ENCODE results near the gene KCNA3. TPM values are rescaled to one million over a fixed set of nuclear protein-coding genes. Genes with fewer than 3 reads are reported as not detected.

The KCNA3 gene
- under 1 TPM in 2 of 3 donors, not detected in 1; 0.24 to 0.36 TPM for polyA plus RNA-seq

DNA sequence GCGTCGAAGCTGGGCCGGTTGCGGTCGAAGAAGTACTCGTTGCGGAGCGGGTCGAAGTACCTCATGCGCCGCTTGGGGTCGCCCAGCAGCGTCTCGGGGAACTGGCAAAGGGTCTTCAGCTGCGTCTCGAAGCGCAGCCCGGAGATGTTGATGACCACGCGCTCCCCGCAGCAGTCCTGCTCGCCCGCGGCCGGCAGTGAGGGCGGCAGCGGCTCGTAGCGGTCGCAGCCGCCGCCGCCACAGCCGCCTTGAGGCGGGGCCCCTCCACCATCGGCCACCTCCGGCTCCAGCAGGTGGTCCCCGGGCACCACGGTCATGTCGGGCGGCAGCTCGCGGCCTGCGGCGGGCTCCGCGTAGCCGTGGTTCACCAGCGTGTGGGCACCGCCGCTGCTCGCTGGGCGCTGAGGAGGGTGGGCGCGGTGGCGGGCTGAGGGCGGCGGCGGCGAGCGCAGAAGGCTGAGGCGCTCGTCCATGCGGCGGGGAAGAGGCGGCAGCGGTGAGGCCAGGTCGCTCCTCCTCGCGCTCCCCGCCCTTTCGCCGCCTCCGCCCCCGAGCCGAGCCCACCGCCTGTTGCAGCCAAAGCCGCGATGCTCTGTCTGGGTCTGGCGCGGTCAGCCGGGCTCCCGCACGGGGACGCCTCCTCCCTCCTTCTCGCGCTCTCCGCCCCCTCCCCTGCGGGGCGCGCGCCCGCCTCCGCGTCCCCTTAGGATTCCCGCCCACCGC is at the start of gene KCNA3:
Gene KCNA3, minus strand, starts transcription at position 604 of the 723 bp plus-strand sequence. Its CDS starts 131 bp downstream, at position 473.
- 1 to 2% (median 1%) methylated on average over 52 to 96 of the region's 97 CpGs for WGBS, 3 donors
- H3K27ac ChIP-seq (ENCODE audit: low read depth, low read length) = no peak within 1 kb of the TSS

DNA sequence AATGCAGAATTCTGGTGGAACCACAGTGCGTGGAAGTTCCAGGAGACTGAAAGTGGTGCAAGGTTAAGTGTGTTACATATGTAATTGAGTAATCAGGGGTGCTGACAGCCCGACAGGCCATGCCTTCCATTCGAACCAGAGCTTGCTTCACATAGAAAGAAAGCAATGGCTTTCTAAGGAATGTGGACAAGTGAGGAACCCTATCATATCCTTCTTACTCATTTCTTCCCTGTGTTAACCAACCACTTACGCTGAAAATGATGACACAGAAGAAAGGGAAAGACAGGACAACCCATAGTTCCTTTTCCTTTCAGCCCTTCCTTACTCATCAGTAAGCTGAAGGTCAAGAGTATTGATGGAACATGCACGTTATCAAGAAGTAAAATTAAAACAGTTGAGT is 48.1 kb upstream of the KCNA3 start:
- no peak overlapping the region for H3K27ac ChIP-seq (ENCODE audit: low read depth, low read length)
- WGBS, 3 donors = 67 to 71% (median 70%) methylated on average over 5 of the region's 5 CpGs

DNA sequence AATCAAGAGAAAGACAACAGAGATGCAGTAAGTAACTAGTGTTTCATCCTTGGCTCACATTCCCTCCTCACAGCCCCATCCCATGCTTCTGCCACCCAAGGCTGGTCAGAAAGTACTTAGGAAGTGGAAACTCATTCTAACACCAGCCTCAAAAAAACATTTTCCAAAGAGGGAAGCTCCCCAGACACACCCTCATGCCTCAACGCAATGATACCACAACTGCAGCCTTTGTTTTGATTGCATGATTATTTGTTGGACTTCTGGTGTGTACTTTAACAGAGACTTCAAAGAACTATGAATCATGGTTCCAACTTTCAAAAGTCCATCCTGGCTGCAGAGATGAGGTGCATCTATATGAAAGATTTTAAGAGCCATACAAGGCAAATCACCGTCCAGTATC is 45.2 kb upstream of the KCNA3 start:
- WGBS, 3 donors = 58 to 71% (median 64%) methylated on average over 2 of the region's 2 CpGs
- H3K27ac ChIP-seq (ENCODE audit: low read depth, low read length) = no peak overlapping the region

DNA sequence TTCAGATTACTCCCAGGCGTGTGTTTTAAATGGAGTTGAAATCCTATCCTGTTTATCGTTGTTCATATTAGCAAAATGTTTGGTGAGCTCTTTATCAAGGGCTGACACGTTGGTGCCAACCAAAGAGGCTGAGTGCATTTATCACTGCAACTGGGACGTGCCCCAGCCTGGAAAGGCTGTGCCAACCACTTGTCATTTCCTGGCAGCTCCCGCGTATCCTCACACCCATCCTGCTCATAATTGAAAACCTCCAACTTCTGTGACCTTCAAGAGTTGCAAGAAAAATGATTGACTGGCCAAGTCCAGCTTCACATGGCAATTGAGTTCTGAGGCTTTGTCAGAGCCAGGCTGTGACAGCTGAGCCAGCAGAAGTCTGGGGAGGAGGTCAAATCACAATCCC is 43.7 kb upstream of the KCNA3 start:
- 55 to 76% (median 74%) methylated on average over 6 of the region's 6 CpGs for WGBS, 3 donors
- H3K27ac ChIP-seq (ENCODE audit: low read depth, low read length) = no peak overlapping the region

- 78 to 82% (median 82%) methylated on average over 6 of the region's 6 CpGs for WGBS, 3 donors
- H3K27ac ChIP-seq (ENCODE audit: low read depth, low read length) = no peak overlapping the region
Observed at GRCh38 chr1:110717179-110717578, 42.4 kb upstream of the KCNA3 start.

- no peak overlapping the region for H3K27ac ChIP-seq (ENCODE audit: low read depth, low read length)
- WGBS, 3 donors = 41 to 53% (median 52%) methylated on average over 3 of the region's 3 CpGs
Observed at GRCh38 chr1:110714374-110714995, 39.7 kb upstream of the KCNA3 start.

GRCh38 chr1:110713221-110713620 is 38.5 kb upstream of the KCNA3 start:
- H3K27ac ChIP-seq (ENCODE audit: low read depth, low read length) = no peak overlapping the region
- 49 to 77% (median 70%) methylated on average over 3 of the region's 3 CpGs for WGBS, 3 donors

GRCh38 chr1:110710314-110710713 is 35.6 kb upstream of the KCNA3 start:
- WGBS, 3 donors = 74 to 90% (median 90%) methylated on average over 4 of the region's 4 CpGs
- no peak overlapping the region for H3K27ac ChIP-seq (ENCODE audit: low read depth, low read length)

- H3K27ac ChIP-seq (ENCODE audit: low read depth, low read length) = no peak overlapping the region
- WGBS, 3 donors = 19 to 64% (median 28%) methylated on average over 1 of the region's 1 CpG
Observed at GRCh38 chr1:110708974-110709440, 34.3 kb upstream of the KCNA3 start.

GRCh38 chr1:110707232-110707631 is 32.5 kb upstream of the KCNA3 start:
- 76 to 80% (median 78%) methylated on average over 2 of the region's 2 CpGs for WGBS, 3 donors
- H3K27ac ChIP-seq (ENCODE audit: low read depth, low read length) = no peak overlapping the region

DNA sequence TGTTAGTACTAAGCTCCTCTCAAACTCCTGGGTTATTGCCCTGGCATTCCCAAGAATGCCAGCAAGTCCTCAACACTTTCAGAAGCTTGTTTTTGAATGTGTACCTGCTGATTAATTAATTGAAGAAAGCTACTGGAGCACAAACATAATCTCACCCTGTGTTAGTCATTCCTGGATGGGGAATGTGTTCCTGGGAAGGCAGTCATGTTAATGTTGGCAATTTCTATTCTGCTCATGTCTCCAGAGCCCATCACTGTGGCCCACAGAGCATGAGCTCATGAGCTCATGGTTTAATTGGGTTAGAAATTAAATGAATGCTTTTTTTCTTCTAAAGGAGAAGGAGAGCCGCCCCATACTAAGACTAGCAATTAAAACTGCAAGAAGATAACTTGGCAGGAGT is 31.9 kb upstream of the KCNA3 start:
- 65 to 83% (median 68%) methylated on average over 1 of the region's 1 CpG for WGBS, 3 donors
- H3K27ac ChIP-seq (ENCODE audit: low read depth, low read length) = no peak overlapping the region

DNA sequence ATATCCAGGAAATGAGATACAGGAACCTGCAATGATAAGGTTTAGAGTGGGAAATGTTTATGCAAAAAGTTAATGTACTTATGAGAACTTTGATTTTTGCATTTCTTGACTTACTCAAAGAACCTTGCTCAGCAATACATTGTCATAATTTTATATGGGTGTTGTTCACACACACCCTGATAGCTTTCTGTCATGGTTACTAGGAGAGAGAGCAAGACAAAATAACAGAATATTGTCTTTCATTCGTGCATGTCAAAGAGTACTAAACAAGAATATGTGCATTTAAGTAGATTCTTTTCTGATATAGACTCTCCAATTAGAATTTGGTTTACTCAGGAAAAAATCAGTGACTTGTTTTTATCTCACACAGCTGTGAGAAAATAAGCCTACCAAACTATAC is 27.5 kb upstream of the KCNA3 start:
- 58 to 71% (median 62%) methylated on average over 1 of the region's 1 CpG for WGBS, 3 donors
- no peak overlapping the region for H3K27ac ChIP-seq (ENCODE audit: low read depth, low read length)

- 66 to 79% (median 78%) methylated on average over 2 of the region's 2 CpGs for WGBS, 3 donors
- no peak overlapping the region for H3K27ac ChIP-seq (ENCODE audit: low read depth, low read length)
Observed at GRCh38 chr1:110700767-110701166, 26.0 kb upstream of the KCNA3 start.

- WGBS, 3 donors = 87 to 93% (median 89%) methylated on average over 4 of the region's 4 CpGs
- H3K27ac ChIP-seq (ENCODE audit: low read depth, low read length) = no peak overlapping the region
Observed at GRCh38 chr1:110697606-110698005, 22.9 kb upstream of the KCNA3 start.

GRCh38 chr1:110696818-110697217 is 22.1 kb upstream of the KCNA3 start:
- H3K27ac ChIP-seq (ENCODE audit: low read depth, low read length) = no peak overlapping the region

GRCh38 chr1:110690709-110691365 is 16.1 kb upstream of the KCNA3 start:
- WGBS, 3 donors = 68 to 77% (median 71%) methylated on average over 4 of the region's 4 CpGs

DNA sequence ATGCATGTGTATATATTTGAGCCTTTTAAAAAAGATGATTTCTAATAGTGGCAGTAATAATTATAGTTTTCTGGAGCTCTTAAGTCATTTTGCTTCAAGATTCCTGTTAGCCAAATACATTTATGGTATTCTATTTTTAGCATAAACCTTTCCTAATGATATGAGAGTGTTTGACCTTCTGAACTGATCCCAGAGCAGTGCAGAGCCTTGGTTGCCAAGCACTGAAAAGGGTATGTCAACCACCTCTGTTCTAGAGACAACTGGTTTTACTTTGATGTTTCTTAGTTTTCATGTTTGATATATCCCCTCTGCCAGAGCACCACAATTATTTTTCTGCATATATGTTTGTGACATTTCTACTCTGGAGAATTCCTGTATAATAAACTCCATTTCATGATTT is 15.1 kb upstream of the KCNA3 start:
- H3K27ac ChIP-seq (ENCODE audit: low read depth, low read length) = no peak overlapping the region

More at GRCh38 chr1:110690709-110691365, 16.1 kb upstream of the KCNA3 start:
- H3K27ac ChIP-seq (ENCODE audit: low read depth, low read length) = no peak overlapping the region

DNA sequence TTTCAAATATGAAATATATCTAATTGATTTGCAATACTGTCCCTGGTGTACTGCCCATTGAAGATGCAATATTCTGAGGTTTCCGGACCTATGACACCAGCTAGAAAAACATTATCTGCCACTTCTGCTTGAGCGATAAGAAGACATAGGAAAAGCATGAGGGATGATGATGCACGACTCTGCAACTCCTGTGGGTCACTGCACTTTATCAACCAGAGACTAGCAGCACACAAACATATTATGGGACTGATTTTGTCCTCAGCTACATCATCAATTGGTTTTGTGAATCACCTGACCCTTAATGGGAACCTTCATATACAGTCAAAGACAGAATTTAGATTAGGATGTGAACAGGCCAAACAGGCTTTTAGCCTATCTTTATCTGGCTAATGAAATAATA is 13.8 kb upstream of the KCNA3 start:
- no peak overlapping the region for H3K27ac ChIP-seq (ENCODE audit: low read depth, low read length)
- 69 to 75% (median 73%) methylated on average over 3 of the region's 3 CpGs for WGBS, 3 donors

GRCh38 chr1:110687250-110687649 is 12.5 kb upstream of the KCNA3 start:
- WGBS, 3 donors = 42 to 69% (median 67%) methylated on average over 1 of the region's 1 CpG
- no peak overlapping the region for H3K27ac ChIP-seq (ENCODE audit: low read depth, low read length)
